A549 (cell line): Measurements from ENCODE around the gene KCNK7. TPM values are rescaled to one million over a fixed set of nuclear protein-coding genes. Genes with fewer than 3 reads are reported as not detected.

Experiments used
- ATAC-seq, 2 experiments: fragments of 200-7000 bp in 1 of 2; fragments of >200 bp in 1 of 2; cut with Nextera tagmentation in 1 of 2; cut with Tn5 transposase in 1 of 2; 3 replicates each; pipeline versions ENCODE4 v1.8.0 to v1.9.1; 2018 to 2020; ENCODE audit warnings: mild to moderate bottlenecking in 1 of 2, moderate library complexity in 1 of 2
- CTCF ChIA-PET: fragments of 300-600 bp; sonication (Branson Sonifier 250); formaldehyde crosslinking; extraction: SDS; loops from one replicate; lab custom pipeline; 2021; ENCODE audit warnings: antibody characterized with exemption, inconsistent platforms; lab: Yijun Ruan, JAX
- POLR2A ChIA-PET: fragments of 350-600 bp; formaldehyde crosslinking; extraction: SDS; loops from one replicate; lab custom pipeline; 2021; ENCODE audit warnings: antibody characterized with exemption, inconsistent platforms; lab: Yijun Ruan, JAX
- DNase-seq, 2 experiments: peaks; one replicate each; pipeline versions ENCODE4 v3.0.0 to v3.0.0-alpha.2; 2011 to 2016; ENCODE audit warnings: low read depth in 1 of 2, low spot score in 1 of 2
- FAIRE-seq: peaks from 2 replicates; lab custom pipeline; 2011; peaks lifted over from hg19 to GRCh38; lab: Jason Lieb, UNC
- H3K27ac ChIP-seq, 2 experiments: fragments of >200 bp; sonication (Bioruptor Twin); formaldehyde crosslinking; 3 replicates each; pipeline ENCODE4 v1.5.1; 2016 to 2017
- H3K4me1 ChIP-seq: fragments of >200 bp; sonication (Bioruptor Twin); formaldehyde crosslinking; 3 replicates; pipeline ENCODE4 v1.6.1; 2016
- H3K4me2 ChIP-seq: fragments of >200 bp; sonication (Bioruptor Twin); formaldehyde crosslinking; 3 replicates; pipeline ENCODE4 v1.6.1; 2016
- H3K4me3 ChIP-seq: fragments of >200 bp; sonication (Bioruptor Twin); formaldehyde crosslinking; 3 replicates; pipeline ENCODE4 v1.5.1; 2016
- H3K9me3 ChIP-seq: fragments of >200 bp; sonication (Bioruptor Twin); formaldehyde crosslinking; 3 replicates; pipeline ENCODE4 v1.6.1; 2016
- CBX2 ChIP-seq: fragments of 200-600 bp; sonication (generic); IDR thresholded peaks from 2 replicates; pipeline ENCODE4 v1.6.1; 2016; ENCODE audit warnings: low read depth, mild to moderate bottlenecking, borderline replicate concordance
- CBX8 ChIP-seq: fragments of 200-600 bp; sonication (generic); IDR thresholded peaks from 2 replicates; pipeline ENCODE4 v1.6.1; 2016
- CHD2 ChIP-seq: fragments of 150-350 bp; IDR thresholded peaks from 2 replicates; pipeline ENCODE4 v1.6.1; 2014; ENCODE audit warnings: low read length; ENCODE audit not compliant: partially characterized antibody
- CHD4 ChIP-seq: fragments of 200-600 bp; sonication (generic); IDR thresholded peaks from 2 replicates; pipeline ENCODE4 v1.6.1; 2016; ENCODE audit warnings: antibody characterized with exemption, mild to moderate bottlenecking, borderline replicate concordance
- EHF ChIP-seq: fragments of 250-450 bp; sonication (Bioruptor Pico); IDR thresholded peaks from 2 replicates; pipeline ENCODE4 v1.5.0; 2020; ENCODE audit warnings: mild to moderate bottlenecking
- EHMT2 ChIP-seq: fragments of 200-600 bp; sonication (generic); IDR thresholded peaks from 2 replicates; pipeline ENCODE4 v1.6.1; 2016; ENCODE audit warnings: antibody characterized with exemption, low read depth, mild to moderate bottlenecking, moderate library complexity
- EP300 ChIP-seq, 2 experiments: fragments of >200 bp; sonication (Bioruptor Twin); formaldehyde crosslinking; IDR thresholded peaks; 2 replicates in 1 of 2; 3 replicates in 1 of 2; pipeline ENCODE4 v1.6.1; 2016 to 2017
- ESRRA ChIP-seq: fragments of 150-350 bp; IDR thresholded peaks from 2 replicates; pipeline ENCODE4 v1.6.1; 2014; ENCODE audit warnings: mild to moderate bottlenecking, low read length, borderline replicate concordance
- FOSB ChIP-seq: fragments of 250-450 bp; sonication (Bioruptor Pico); IDR thresholded peaks from 2 replicates; pipeline ENCODE4 v1.5.0; 2020; ENCODE audit warnings: mild to moderate bottlenecking, moderate library complexity
- HDAC2 ChIP-seq: fragments of 200-600 bp; sonication (generic); IDR thresholded peaks from 2 replicates; pipeline ENCODE4 v1.6.1; 2016
- HEYL ChIP-seq: fragments of 250-450 bp; sonication (Bioruptor Pico); IDR thresholded peaks from 2 replicates; pipeline ENCODE4 v1.8.0; 2021; ENCODE audit warnings: mild to moderate bottlenecking, moderate library complexity
- HOXB5 ChIP-seq: fragments of 250-450 bp; sonication (Bioruptor Pico); IDR thresholded peaks from 2 replicates; pipeline ENCODE4 v1.5.0; 2020; ENCODE audit warnings: mild to moderate bottlenecking, moderate library complexity
- JUN ChIP-seq, 2 experiments: fragments of >200 bp; sonication (Bioruptor Twin); formaldehyde crosslinking; IDR thresholded peaks; 2 replicates in 1 of 2; 3 replicates in 1 of 2; pipeline ENCODE4 v1.6.1; 2016 to 2017
- KDM1A ChIP-seq: fragments of 200-600 bp; sonication (generic); IDR thresholded peaks from 2 replicates; pipeline ENCODE4 v1.6.1; 2016; ENCODE audit warnings: low read depth, mild to moderate bottlenecking
- KDM5A ChIP-seq: fragments of 200-600 bp; sonication (generic); IDR thresholded peaks from 2 replicates; pipeline ENCODE4 v1.6.1; 2016; ENCODE audit warnings: antibody characterized with exemption, mild to moderate bottlenecking
- MYC ChIP-seq: IDR thresholded peaks from 2 replicates; pipeline ENCODE4 v1.6.1; 2012; ENCODE audit warnings: mild to moderate bottlenecking, inconsistent platforms, low read length, improper control_type of control experiment, borderline replicate concordance
- NFE2L2 ChIP-seq: fragments of 150-350 bp; conservative IDR thresholded peaks from 2 replicates; pipeline ENCODE4 v1.6.1; 2014; ENCODE audit warnings: low read length
- NR3C1 ChIP-seq: fragments of >200 bp; sonication (Bioruptor Twin); formaldehyde crosslinking; IDR thresholded peaks from 3 replicates; pipeline ENCODE4 v1.6.1; 2017
- PHF8 ChIP-seq: fragments of 200-600 bp; sonication (generic); IDR thresholded peaks from 2 replicates; pipeline ENCODE4 v1.6.1; 2016; ENCODE audit warnings: low read depth, mild to moderate bottlenecking, antibody characterized with exemption, moderate library complexity, borderline replicate concordance
- POLR2A ChIP-seq: IDR thresholded peaks from 2 replicates; pipeline ENCODE4 v1.6.1; 2012; ENCODE audit warnings: mild to moderate bottlenecking, low read length
- POLR2AphosphoS2 ChIP-seq: conservative IDR thresholded peaks from 2 replicates; pipeline ENCODE4 v1.6.1; 2012; ENCODE audit warnings: low read length, improper control_type of control experiment, inconsistent platforms
- RARB ChIP-seq: fragments of 250-450 bp; sonication (Bioruptor Pico); IDR thresholded peaks from 2 replicates; pipeline ENCODE4 v1.8.0; 2021; ENCODE audit warnings: mild to moderate bottlenecking, moderate library complexity
- RNF2 ChIP-seq: fragments of 200-600 bp; sonication (generic); IDR thresholded peaks from 2 replicates; pipeline ENCODE4 v1.6.1; 2016; ENCODE audit warnings: low read depth, mild to moderate bottlenecking, antibody characterized with exemption, moderate library complexity, borderline replicate concordance
- SREBF2 ChIP-seq: fragments of 450-650 bp; IDR thresholded peaks from 2 replicates; pipeline ENCODE4 v1.6.1; 2014; ENCODE audit warnings: mild to moderate bottlenecking, moderate library complexity
- TP53 ChIP-seq: fragments of 250-450 bp; sonication (Bioruptor Pico); IDR thresholded peaks from 2 replicates; pipeline ENCODE4 v1.5.0; 2021; ENCODE audit warnings: mild to moderate bottlenecking, moderate library complexity
- ZFP36 ChIP-seq: fragments of 450-650 bp; IDR thresholded peaks from 2 replicates; pipeline ENCODE4 v1.6.1; 2014; ENCODE audit warnings: borderline replicate concordance; ENCODE audit not compliant: partially characterized antibody
- ZNF302 ChIP-seq: fragments of 250-450 bp; sonication (Bioruptor Pico); IDR thresholded peaks from 2 replicates; pipeline ENCODE4 v1.9.0; 2021; ENCODE audit warnings: inconsistent platforms, mild to moderate bottlenecking, moderate library complexity
- ZSCAN20 ChIP-seq: fragments of 250-450 bp; sonication (Bioruptor Pico); IDR thresholded peaks from 2 replicates; pipeline ENCODE4 v1.8.0; 2022; ENCODE audit warnings: mild to moderate bottlenecking, moderate library complexity
- WGBS: methylation state at CpG from one replicate; pipeline ENCODE4 v1.1.6; 2017; ENCODE audit errors: missing lambda C conversion rate; 5-methylcytosine and 5-hydroxymethylcytosine counted together
- polyA plus RNA-seq, 4 experiments: library from polyadenylated mRNA; depleted of rRNA in 3 of 4; stranded (reverse); fragments of >200 nt; fragmentation: RNase III in 1 of 4; extraction: RNeasy Plus Mini Kit Qiagen cat#74134 plus additional on column Dnase treatment in 1 of 4; gene quantifications; 2 replicates in 3 of 4; 3 replicates in 1 of 4; pipeline ENCODE4 v1.2.3, GENCODE V29; 2011 to 2017
- TF ChIP-seq, protein P1 (sequence below): IDR thresholded peaks from 2 replicates; pipeline ENCODE4 v1.6.1; 2012
- TF ChIP-seq, protein P2 (sequence below): fragments of >200 bp; sonication (Bioruptor Twin); formaldehyde crosslinking; IDR thresholded peaks from 2 replicates; pipeline ENCODE4 v1.6.1; 2016
- TF ChIP-seq, protein P3 (sequence below): fragments of 250-450 bp; sonication (Bioruptor Pico); IDR thresholded peaks from 2 replicates; pipeline ENCODE4 v1.5.0; 2021; ENCODE audit warnings: mild to moderate bottlenecking, moderate library complexity, borderline replicate concordance

KCNK7 gene
- polyA plus RNA-seq, 2 of the 4 experiments (the other 2 are of a cell fraction), result 0.13 to 0.50 TPM

DNA sequence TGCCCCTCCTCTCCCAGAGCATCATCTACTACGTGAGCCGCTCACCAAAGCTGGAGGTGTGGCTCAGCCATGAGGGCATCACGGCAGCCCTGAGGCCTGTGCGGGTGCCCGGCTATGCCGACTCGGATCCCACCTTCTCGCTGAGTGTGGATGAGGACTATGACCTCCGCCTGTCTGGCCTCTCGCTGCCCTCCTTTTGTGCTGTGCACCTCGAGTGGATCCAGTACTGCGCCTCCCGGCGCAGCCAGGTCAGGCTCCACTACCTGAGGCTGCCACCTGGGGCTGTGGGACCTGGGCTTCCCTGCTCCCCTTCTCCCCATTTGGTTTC is 38.5 kb upstream of the KCNK7 start:
- no peak for DNase-seq
- Histone ChIP-seq H3K4me2 (no peak overlapping the region), H3K9me3 (no peaks in the 10 kb centered on the region), H3K4me3 (no peak overlapping the region), H3K4me1 (peaks cover 16% of the 10 kb centered on the region), H3K27ac (no peak overlapping the region)
- ChIA-PET POLR2A (no interaction called here), CTCF (interaction anchor here (1.0 to 8.2 kb wide), 3 partner anchors 9 to 250 kb away, joined by 4 to 54 read pairs (median 8); no protein-coding TSS in a partner anchor)
- WGBS, result 90% methylated on average over 14 of the region's 14 CpGs
- no peak for FAIRE-seq
- ATAC-seq, result no peak
- TF ChIP-seq RNF2, result no peak
- TF ChIP-seq, protein P1, sequence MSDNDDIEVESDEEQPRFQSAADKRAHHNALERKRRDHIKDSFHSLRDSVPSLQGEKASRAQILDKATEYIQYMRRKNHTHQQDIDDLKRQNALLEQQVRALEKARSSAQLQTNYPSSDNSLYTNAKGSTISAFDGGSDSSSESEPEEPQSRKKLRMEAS, result no peak
- TF ChIP-seq KDM1A, result no peak
- TF ChIP-seq, protein P2, sequence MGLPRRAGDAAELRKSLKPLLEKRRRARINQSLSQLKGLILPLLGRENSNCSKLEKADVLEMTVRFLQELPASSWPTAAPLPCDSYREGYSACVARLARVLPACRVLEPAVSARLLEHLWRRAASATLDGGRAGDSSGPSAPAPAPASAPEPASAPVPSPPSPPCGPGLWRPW, result no peak
- no peak for TF ChIP-seq ZNF302 (CRISPR knock-in tag)
- no peak for TF ChIP-seq NFE2L2
- no peak for TF ChIP-seq EHF (CRISPR knock-in tag)
- TF ChIP-seq CBX2, result no peak

DNA sequence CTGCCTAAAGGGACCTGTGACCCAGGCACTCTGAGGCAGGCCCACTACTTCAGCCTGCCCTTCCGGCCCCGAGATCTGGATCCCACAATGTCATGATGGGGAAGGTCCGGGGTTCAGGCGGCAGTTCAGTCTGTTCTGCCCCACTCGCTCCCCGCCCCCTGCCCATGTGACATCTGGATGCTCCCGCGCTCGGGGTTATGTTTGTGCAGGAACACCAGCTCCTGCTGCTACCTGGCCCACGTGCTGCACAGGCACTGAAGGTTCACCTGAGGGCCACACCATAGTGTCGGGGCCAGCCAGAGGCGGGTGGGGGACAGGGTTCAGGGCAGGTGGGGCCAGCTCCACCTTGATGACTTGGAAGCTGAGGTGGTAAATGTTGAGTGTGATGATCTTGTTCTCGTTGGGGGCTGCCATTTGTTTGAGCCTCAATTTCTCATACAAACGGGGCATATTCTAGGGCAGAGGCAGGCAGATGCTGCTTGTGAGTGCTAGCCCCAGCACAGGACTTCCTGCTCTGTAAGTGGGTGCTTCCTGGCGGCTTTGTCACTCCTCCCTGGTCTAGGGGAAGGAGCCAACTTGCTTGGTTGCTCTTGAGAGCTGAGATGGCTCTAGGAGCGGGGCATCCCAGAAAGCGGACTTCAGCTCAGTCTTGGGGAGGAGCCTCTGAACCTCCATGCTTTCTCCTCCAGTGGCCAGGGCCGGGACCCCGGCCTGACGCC is 37.9 kb upstream of the KCNK7 start:
- H3K4me1 ChIP-seq, result peaks cover 12% of the 10 kb centered on the region
- no peak overlapping the region for H3K4me2 ChIP-seq
- ATAC-seq (no peak), FAIRE-seq (no peak), DNase-seq (no peak)
- POLR2A ChIA-PET, result no interaction called here
- no peak overlapping the region for H3K4me3 ChIP-seq
- TF ChIP-seq SREBF2, result no peak
- TF ChIP-seq KDM5A, result no peak
- no peak for TF ChIP-seq HEYL
- TF ChIP-seq CHD4, result no peak
- TF ChIP-seq CBX8, result no peak
- no peak for TF ChIP-seq POLR2A
- TF ChIP-seq MYC, result no peak
- no peak for TF ChIP-seq ESRRA
- TF ChIP-seq JUN (IDR thresholded peaks at IDR 0.05), result no peak
- TF ChIP-seq HDAC2, result no peak
- H3K27ac ChIP-seq, result no peak overlapping the region
- WGBS, result 87% methylated on average over 14 of the region's 20 CpGs
- H3K9me3 ChIP-seq, result no peaks in the 10 kb centered on the region
- CTCF ChIA-PET, result interaction anchor here (0.7 to 8.2 kb wide), 6 partner anchors 9 to 251 kb away, joined by 3 to 54 read pairs (median 6); no protein-coding TSS in a partner anchor

DNA sequence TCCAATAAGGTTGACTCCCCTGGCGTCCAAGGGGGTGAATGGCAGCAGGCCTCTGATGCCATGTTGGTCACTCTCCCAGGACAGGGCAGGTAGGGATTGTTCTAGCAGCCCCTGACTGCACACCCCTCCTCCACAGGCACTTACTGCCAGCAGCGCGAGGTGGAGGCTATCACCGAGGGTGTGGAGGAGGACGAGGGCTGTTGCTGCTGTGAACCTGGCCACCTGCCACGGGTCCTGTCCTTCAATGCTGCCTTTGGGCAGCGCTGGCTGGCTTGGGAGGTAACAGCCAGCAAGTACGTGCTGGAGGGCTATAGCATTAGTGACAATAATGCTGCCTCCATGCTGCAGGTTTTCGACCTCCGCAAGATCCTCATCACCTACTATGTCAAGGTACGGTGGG is 34.6 kb upstream of the KCNK7 start:
- ATAC-seq, result no peak
- POLR2A ChIA-PET, result no interaction called here
- WGBS, result 86% methylated on average over 11 of the region's 11 CpGs

DNA sequence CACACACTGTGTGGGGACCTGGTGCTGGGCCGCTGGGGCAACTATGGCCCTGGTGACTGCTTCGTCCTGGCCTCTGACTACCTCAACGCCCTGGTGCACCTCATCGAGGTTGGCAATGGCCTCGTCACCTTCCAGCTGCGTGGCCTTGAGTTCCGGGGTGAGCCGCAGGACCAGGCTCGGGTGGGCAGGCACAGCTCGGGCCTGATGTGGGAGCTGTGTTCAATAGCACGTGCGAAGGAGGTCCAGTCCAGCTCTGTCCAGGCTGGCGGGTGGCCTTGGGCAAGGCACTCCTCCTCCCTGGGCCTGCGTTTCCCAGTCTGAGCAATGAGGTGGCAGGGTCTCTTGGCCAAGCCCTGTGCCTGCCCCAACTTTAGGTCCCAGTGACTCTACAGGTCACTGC is 34.0 kb upstream of the KCNK7 start:
- no peak overlapping the region for H3K4me3 ChIP-seq
- H3K9me3 ChIP-seq, result no peaks in the 10 kb centered on the region
- no peak overlapping the region for H3K27ac ChIP-seq
- H3K4me1 ChIP-seq, result no peaks in the 10 kb centered on the region
- 90% methylated on average over 7 of the region's 14 CpGs for WGBS
- no peak for DNase-seq
- no peak for ATAC-seq
- H3K4me2 ChIP-seq, result no peak overlapping the region
- POLR2A ChIA-PET, result no interaction called here
- CTCF ChIA-PET, result interaction anchor here (1.0 kb wide), 1 partner anchor 189 kb away, joined by 3 read pairs; no protein-coding TSS in a partner anchor
- no peak for FAIRE-seq
- TF ChIP-seq EHMT2 (no peak), ZFP36 (no peak), NR3C1 (no peak), RARB (CRISPR knock-in tag) (no peak), ZSCAN20 (CRISPR knock-in tag) (no peak), TP53 (CRISPR knock-in tag) (no peak), POLR2AphosphoS2 (no peak), HOXB5 (CRISPR knock-in tag) (no peak), POLR2A (no peak), CHD2 (no peak)
- TF ChIP-seq, protein P3, sequence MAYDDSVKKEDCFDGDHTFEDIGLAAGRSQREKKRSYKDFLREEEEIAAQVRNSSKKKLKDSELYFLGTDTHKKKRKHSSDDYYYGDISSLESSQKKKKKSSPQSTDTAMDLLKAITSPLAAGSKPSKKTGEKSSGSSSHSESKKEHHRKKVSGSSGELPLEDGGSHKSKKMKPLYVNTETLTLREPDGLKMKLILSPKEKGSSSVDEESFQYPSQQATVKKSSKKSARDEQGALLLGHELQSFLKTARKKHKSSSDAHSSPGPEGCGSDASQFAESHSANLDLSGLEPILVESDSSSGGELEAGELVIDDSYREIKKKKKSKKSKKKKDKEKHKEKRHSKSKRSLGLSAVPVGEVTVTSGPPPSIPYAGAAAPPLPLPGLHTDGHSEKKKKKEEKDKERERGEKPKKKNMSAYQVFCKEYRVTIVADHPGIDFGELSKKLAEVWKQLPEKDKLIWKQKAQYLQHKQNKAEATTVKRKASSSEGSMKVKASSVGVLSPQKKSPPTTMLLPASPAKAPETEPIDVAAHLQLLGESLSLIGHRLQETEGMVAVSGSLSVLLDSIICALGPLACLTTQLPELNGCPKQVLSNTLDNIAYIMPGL (CRISPR knock-in tag), result no peak

More for the DNA sequence above, 34.6 kb upstream of the KCNK7 start:
- no peak overlapping the region for H3K4me3 ChIP-seq
- H3K4me1 ChIP-seq, result no peaks in the 10 kb centered on the region
- CTCF ChIA-PET, result no interaction called here
- FAIRE-seq (no peak), DNase-seq (no peak)
- TF ChIP-seq NR3C1, result no peak
- no peak for TF ChIP-seq POLR2A
- TF ChIP-seq EP300 (IDR thresholded peaks at IDR 0.05), result no peak
- TF ChIP-seq KDM1A, result no peak
- TF ChIP-seq ESRRA, result no peak
- no peak for TF ChIP-seq RNF2
- TF ChIP-seq CBX2, result no peak
- TF ChIP-seq ZNF302 (CRISPR knock-in tag), result no peak
- TF ChIP-seq POLR2AphosphoS2, result no peak
- TF ChIP-seq FOSB (CRISPR knock-in tag), result no peak
- TF ChIP-seq PHF8, result no peak
- no peak for TF ChIP-seq CBX8
- H3K4me2 ChIP-seq, result no peak overlapping the region
- no peak overlapping the region for H3K27ac ChIP-seq
- H3K9me3 ChIP-seq, result no peaks in the 10 kb centered on the region
